ENCODE results near the gene MRAP2.
"Not testable (repeated sequence)": the region's sequence is repeated elsewhere in the genome, so short reads cannot be mapped to it uniquely, and the experiment has no call there.

The MRAP2 gene

DNA sequence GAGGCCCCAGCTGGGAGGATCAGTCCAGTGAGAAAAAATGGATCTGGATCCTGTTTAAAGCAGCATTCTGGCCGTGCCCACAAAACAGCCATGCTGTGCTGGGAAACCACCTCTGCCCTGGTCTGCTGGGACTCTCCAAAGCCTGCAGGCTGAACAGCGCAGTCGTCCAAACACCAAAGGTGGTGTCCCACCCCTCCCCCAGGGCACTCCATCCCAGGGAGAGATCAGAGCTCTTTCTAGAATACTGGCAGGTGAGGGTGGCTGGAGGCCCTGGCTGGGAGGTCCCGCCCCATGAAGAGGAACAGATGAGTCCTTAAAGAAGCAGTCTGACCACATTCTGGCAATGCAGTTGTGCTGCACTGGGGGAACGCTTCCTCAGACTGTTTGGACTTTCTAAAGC, 84.6 kb downstream of the MRAP2 start:
- H3K27ac ChIP-seq = no peak overlapping the region
- TF ChIP-seq ZFX (IDR thresholded peaks at IDR 0.05; ENCODE audit: borderline replicate concordance) (no peak), CTCF (IDR thresholded peaks at IDR 0.05) (no peak)

DNA sequence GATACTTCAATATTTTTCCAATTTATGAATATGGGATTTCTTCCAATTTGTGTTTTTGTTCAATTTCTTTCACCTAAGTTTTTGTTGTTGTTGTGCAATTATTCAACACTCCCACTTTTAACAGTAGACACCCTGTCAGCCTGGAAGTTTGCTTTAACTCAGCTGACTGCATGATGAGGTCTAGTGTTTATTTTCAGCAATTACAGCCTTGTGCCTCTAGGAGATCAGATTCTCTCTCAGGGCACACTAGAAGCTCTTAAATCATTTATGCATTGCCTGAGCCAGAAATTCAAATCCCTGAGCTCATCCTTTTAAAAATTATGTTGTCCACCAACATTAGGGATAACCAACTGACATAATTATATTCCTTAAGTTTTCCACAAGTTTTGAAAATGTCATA, 85.7 kb downstream of the MRAP2 start:
- no peak overlapping the region for H3K27ac ChIP-seq
- TF ChIP-seq CTCF (IDR thresholded peaks at IDR 0.05) (peak; percentile 33; the same call in 1 of the 2 replicates), ZFX (IDR thresholded peaks at IDR 0.05; ENCODE audit: borderline replicate concordance) (no peak)

GRCh38 chr6:84123186-84123585, 89.6 kb downstream of the MRAP2 start:
- no peak overlapping the region for H3K27ac ChIP-seq
- TF ChIP-seq CTCF (IDR thresholded peaks at IDR 0.05) (no peak), ZFX (IDR thresholded peaks at IDR 0.05; ENCODE audit: borderline replicate concordance) (no peak)

GRCh38 chr6:84129588-84129987, 96.0 kb downstream of the MRAP2 start:
- not testable (repeated sequence) for H3K27ac ChIP-seq

GRCh38 chr6:84133385-84133784, 99.8 kb downstream of the MRAP2 start:
- not testable (repeated sequence) for H3K27ac ChIP-seq

DNA sequence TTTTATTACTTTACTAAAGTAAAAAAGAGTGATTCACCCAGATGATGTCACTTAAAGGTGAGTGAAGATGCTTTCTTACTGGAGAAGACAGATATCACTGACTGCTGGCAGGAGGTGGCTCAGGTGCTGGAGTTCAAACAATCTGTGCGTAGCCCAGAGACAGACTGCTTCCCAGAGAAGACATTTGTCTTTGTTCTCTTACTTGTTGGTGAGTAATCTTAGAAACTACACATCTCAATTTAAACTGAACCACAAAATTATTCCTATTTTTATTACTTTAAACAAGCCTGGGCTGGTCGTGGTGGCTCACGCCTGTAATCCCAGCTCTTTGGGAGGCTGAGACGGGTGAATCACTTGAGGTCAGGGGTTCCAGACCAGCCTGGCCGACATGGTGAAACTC, 101.7 kb downstream of the MRAP2 start:
- H3K27ac ChIP-seq = no peak overlapping the region
- TF ChIP-seq ZFX (IDR thresholded peaks at IDR 0.05; ENCODE audit: borderline replicate concordance) = no peak

DNA sequence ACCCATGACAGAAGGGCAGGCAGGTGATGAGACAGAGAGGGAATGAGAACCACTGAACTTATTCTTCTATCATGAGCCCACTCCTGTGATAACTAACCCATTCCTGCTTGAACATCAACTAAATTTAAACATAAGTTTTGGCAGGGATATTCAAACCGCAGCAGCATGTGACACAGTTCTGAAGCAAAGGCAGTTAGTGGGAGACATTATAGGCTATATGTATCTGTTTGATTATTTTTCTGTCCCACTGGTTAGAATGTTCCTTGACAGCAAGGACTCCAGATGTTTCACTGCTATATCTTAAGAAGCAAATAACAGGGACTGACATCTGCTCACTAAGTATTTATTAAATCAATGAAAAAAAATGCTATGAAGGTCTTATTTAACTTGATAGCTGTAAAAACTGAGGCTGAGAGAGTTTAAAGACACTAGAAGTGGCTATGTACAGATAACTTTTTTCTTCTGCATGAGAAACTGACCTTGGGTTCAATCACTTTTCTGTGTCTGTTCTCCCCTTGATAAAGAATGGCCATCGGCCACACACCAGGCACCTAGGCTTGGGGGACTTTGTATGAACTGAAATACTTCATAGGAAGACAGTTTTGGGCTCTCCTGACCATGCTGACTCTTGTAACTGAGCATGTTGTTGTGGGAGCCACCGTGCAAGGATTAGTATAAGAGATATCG, 102.9 kb downstream of the MRAP2 start:
- TF ChIP-seq CTCF (IDR thresholded peaks at IDR 0.05) (no peak), ZFX (IDR thresholded peaks at IDR 0.05; ENCODE audit: borderline replicate concordance) (no peak)
- H3K27ac ChIP-seq = no peak overlapping the region

DNA sequence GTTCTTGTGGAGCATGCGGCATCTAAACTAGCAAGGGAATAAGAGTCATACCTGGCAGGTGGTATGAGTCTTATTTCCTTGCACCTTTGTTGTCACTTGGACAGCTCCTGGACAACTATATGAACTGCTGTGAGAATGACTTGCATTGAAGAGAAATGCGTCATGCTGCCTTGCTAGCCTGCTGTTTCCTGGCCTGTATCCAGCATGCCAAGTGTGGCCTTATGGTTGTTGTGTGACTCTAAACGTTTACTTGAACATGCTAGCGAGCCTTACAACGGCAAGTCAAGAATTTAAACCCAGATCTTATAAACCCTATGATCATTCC, 103.4 kb downstream of the MRAP2 start:
- TF ChIP-seq CTCF (IDR thresholded peaks at IDR 0.05) (no peak), ZFX (IDR thresholded peaks at IDR 0.05; ENCODE audit: borderline replicate concordance) (no peak)
- no peak overlapping the region for H3K27ac ChIP-seq

- no peak for TF ChIP-seq ZFX (IDR thresholded peaks at IDR 0.05; ENCODE audit: borderline replicate concordance)
- no peak for TF ChIP-seq CTCF (IDR thresholded peaks at IDR 0.05)
- H3K27ac ChIP-seq = no peak overlapping the region
These were observed 104.5 kb downstream of the MRAP2 start for GRCh38 chr6:84137989-84138575.

Measured in 22Rv1 (cell line).